Gastrocnemius medialis (tissue), 4 donors: ENCODE data around the gene CACNA1C.

ENCODE experiments used
- CTCF ChIP-seq, 5 experiments: fragments of 450-650 bp in 3 of 5; fragments of 200-600 bp in 2 of 5; sonication (generic) in 2 of 5; IDR thresholded peaks in 4 of 5; conservative IDR thresholded peaks in 1 of 5; 1 replicate in 4 of 5; 2 replicates in 1 of 5; pipeline ENCODE4 v1.5.1; 2016 to 2019; ENCODE audit warnings: antibody characterized with exemption in 5 of 5, mild to moderate bottlenecking in 3 of 5, moderate library complexity in 3 of 5
- POLR2A ChIP-seq, 2 donors: fragments of 450-650 bp; IDR thresholded peaks; one replicate each; pipeline ENCODE4 v1.6.1; 2017; ENCODE audit warnings: antibody characterized with exemption in 2 of 2, mild to moderate bottlenecking in 2 of 2, moderate library complexity in 2 of 2

DNA sequence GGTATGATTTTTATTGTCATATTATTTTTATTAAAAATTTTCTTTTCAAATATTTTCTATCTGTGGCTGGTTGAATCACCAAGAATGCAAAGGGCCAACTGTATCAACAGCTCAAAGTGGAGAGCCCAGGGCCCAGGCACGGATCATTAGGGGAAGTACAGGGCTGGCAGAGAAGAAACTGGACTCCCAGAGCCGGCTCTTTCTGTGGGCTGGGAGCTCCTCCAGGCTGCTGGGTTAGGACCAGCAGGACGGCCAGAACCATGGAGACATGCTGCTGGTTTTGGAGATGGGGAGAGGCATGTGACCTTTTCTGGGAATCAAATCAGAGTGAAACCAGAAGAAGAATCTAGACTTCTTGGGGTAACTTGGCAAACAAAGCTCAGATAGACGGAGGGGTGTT is 220.5 kb downstream of the CACNA1C start:
- TF ChIP-seq CTCF (IDR thresholded peaks at IDR 0.05 in 4 of 5, conservative IDR thresholded peaks at IDR 0.05 in 1 of 5) (no peak), POLR2A (IDR thresholded peaks at IDR 0.05) (no peak)
